Endothelial cell of umbilical vein (primary cell): ENCODE data around the gene NDUFS3. TPM values are rescaled to one million over a fixed set of nuclear protein-coding genes. Genes with fewer than 3 reads are reported as not detected.
"Not testable (repeated sequence)": the region's sequence is repeated elsewhere in the genome, so short reads cannot be mapped to it uniquely, and the experiment has no call there.

Experiments
- BruUV-seq: library from RNA; stranded (reverse); fragments of 400-500 nt; replicated peaks from 2 replicates; lab custom pipeline; 2021; lab: Mats Ljungman, UMichigan
- CTCF ChIA-PET: fragments of 300-600, 350-600 bp; sonication (Branson Sonifier 250); formaldehyde crosslinking; loops from one replicate; lab custom pipeline; 2021; ENCODE audit warnings: antibody characterized with exemption, inconsistent platforms; lab: Charles Lee
- POLR2A ChIA-PET: fragments of 300-600, 350-600 bp; sonication (Branson Sonifier 250); formaldehyde crosslinking; loops from one replicate; lab custom pipeline; 2021; ENCODE audit warnings: antibody characterized with exemption, inconsistent platforms; lab: Charles Lee
- DNase-seq: peaks from one replicate; pipeline ENCODE4 v3.0.0-alpha.2; 2011; ENCODE audit warnings: low read depth, low spot score
- FAIRE-seq: peaks from 2 replicates; lab custom pipeline; 2011; peaks lifted over from hg19 to GRCh38; lab: Jason Lieb, UNC
- H2AFZ ChIP-seq: 2 replicates; pipeline ENCODE4 v1.6.0; 2012; ENCODE audit warnings: low read depth, low read length, control low read depth, inconsistent platforms
- H3K27ac ChIP-seq: 2 replicates; pipeline ENCODE4 v1.5.1; 2011; ENCODE audit warnings: low read depth, mild to moderate bottlenecking, control low read depth, low read length, moderate library complexity; ENCODE audit not compliant: insufficient read depth
- H3K27me3 ChIP-seq, 2 experiments: 2 replicates each; pipeline versions ENCODE4 v1.6.0 to v1.6.1; 2011; ENCODE audit warnings: low read length in 2 of 2, mixed read lengths in 1 of 2; ENCODE audit not compliant: control insufficient read depth in 2 of 2, insufficient read depth in 2 of 2
- H3K36me3 ChIP-seq, 2 experiments: 2 replicates in 1 of 2; 3 replicates in 1 of 2; pipeline ENCODE4 v1.5.1; 2011; ENCODE audit warnings: low read length in 2 of 2, mild to moderate bottlenecking in 1 of 2, moderate library complexity in 1 of 2; ENCODE audit not compliant: control insufficient read depth in 2 of 2, insufficient read depth in 2 of 2; ENCODE audit errors: extremely low read depth in 1 of 2
- H3K4me1 ChIP-seq: 3 replicates; pipeline ENCODE4 v1.5.1; 2011; ENCODE audit warnings: mild to moderate bottlenecking, low read length; ENCODE audit not compliant: control insufficient read depth, insufficient read depth; ENCODE audit errors: extremely low read depth
- H3K4me2 ChIP-seq: 2 replicates; pipeline ENCODE4 v1.6.1; 2011; ENCODE audit warnings: low read length, control low read depth, mixed read lengths; ENCODE audit not compliant: insufficient read depth
- H3K4me3 ChIP-seq, 3 experiments: fragments of 200-600 bp in 1 of 3; sonication (generic), shearing (Covaris generic) in 1 of 3; replicated peaks in 1 of 3; 2 replicates each; pipeline ENCODE4 v1.5.1; 2011 to 2016; ENCODE audit warnings: control low read depth in 3 of 3, low read length in 3 of 3, mild to moderate bottlenecking in 2 of 3, inconsistent platforms in 1 of 3, low read depth in 1 of 3, moderate library complexity in 1 of 3; ENCODE audit not compliant: insufficient read depth in 1 of 3
- H3K79me2 ChIP-seq: 2 replicates; pipeline ENCODE4 v1.6.0; 2012; ENCODE audit warnings: low read length, inconsistent platforms; ENCODE audit not compliant: control insufficient read depth, insufficient read depth
- H3K9ac ChIP-seq: replicated peaks from 2 replicates; pipeline ENCODE3; 2011; ENCODE audit warnings: low read length, control low read depth; ENCODE audit not compliant: insufficient read depth; ENCODE audit errors: extremely low read depth
- H3K9me1 ChIP-seq: replicated peaks from 3 replicates; pipeline ENCODE4 v1.6.0; 2011; ENCODE audit warnings: mild to moderate bottlenecking, low read length; ENCODE audit not compliant: control insufficient read depth, insufficient read depth; ENCODE audit errors: extremely low read depth
- H3K9me3 ChIP-seq: replicated peaks from 2 replicates; pipeline ENCODE4 v1.5.1; 2012; ENCODE audit warnings: low read length, inconsistent platforms; ENCODE audit not compliant: control insufficient read depth, insufficient read depth
- H4K20me1 ChIP-seq: replicated peaks from 2 replicates; pipeline ENCODE3; 2011; ENCODE audit warnings: mild to moderate bottlenecking, low read length; ENCODE audit not compliant: control insufficient read depth, insufficient read depth; ENCODE audit errors: extremely low read depth
- POLR2AphosphoS5 ChIP-seq: IDR thresholded peaks from 2 replicates; pipeline ENCODE4 v1.6.1; 2012; ENCODE audit warnings: low read depth, mild to moderate bottlenecking, control low read depth, low read length, moderate library complexity; ENCODE audit not compliant: insufficient read depth
- dilution Hi-C: fragments of 300-500 bp; cut with MboI; formaldehyde crosslinking; loops from one replicate; pipeline ENCODE4 v1.15.0; 2019; ENCODE audit warnings: low sequenced_read_pairs; ENCODE audit not compliant: extremely low pct_ligation_motif_present
- intact Hi-C: fragments of 100-400 bp; cut with micrococcal nuclease; formaldehyde crosslinking; loops from one replicate; pipeline ENCODE4 v1.10.0; 2022
- polyA plus RNA-seq, 4 experiments: library from polyadenylated mRNA; depleted of rRNA in 3 of 4; stranded (reverse) in 3 of 4; unstranded in 1 of 4; fragments of >200 nt; gene quantifications; 2 replicates each; pipeline versions ENCODE4 v1.2.1 to v1.2.3, GENCODE V29; 2011 to 2012; ENCODE audit warnings: missing spikeins in 1 of 4
- total RNA-seq: library from RNA; stranded (reverse); gene quantifications from 2 replicates; pipeline ENCODE4 v1.2.3, GENCODE V29; 2021
- TF ChIP-seq, protein P1 (sequence below), 2 donors: IDR thresholded peaks; 1 replicate in 1 of 2; 2 replicates in 1 of 2; pipeline ENCODE4 v1.5.1; 2011; ENCODE audit warnings: low read length in 2 of 2, mild to moderate bottlenecking in 2 of 2, moderate library complexity in 2 of 2, control low read depth in 1 of 2, inconsistent platforms in 1 of 2, low read depth in 1 of 2; ENCODE audit not compliant: insufficient read depth in 1 of 2; ENCODE audit errors: extremely low read depth in 1 of 2

NDUFS3 gene
- total and polyA plus RNA-seq, 2 donors (not counting 3 experiments of a cell fraction or from before 2014, with no cell fraction given), result 99.7 to 169 TPM

DNA sequence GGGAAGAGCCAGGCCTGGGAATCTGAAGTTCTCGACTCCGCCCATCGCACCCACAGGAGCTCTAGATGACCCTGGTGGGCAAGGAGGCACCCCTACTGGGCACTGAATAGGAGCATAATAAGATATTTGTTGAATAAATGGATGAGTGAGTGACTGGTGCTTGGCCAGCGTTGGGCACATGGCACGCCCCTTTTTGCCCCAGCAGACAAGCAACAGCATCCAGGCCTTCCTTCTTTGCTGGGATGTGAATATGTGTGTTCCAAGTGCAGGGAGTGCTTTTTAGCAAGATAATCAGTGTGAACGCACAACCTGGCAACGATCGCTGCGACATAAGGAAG, 25.5 kb upstream of the NDUFS3 start:
- Histone ChIP-seq H3K27me3 (no peaks in the 10 kb centered on the region), H3K27ac (no peak overlapping the region), H3K4me1 (peaks cover 9% of the 10 kb centered on the region), H3K9me1 (no peaks in the 10 kb centered on the region), H2AFZ (peak overlapping the region; percentile 94), H4K20me1 (peaks cover 4% of the 10 kb centered on the region), H3K4me2 (peak overlapping the region; percentile 90), H3K4me3 (peak overlapping the region in 2 of 3 experiments; percentile 68 to 75), H3K36me3 (no peaks in the 10 kb centered on the region), H3K79me2 (peaks cover 44% of the 10 kb centered on the region), H3K9ac (peak overlapping the region; percentile 48), H3K9me3 (no peaks in the 10 kb centered on the region)
- CTCF ChIA-PET, result interaction anchor here (0.6 to 4.2 kb wide), 15 partner anchors 10 to 179 kb away, joined by 3 to 41 read pairs (median 4); no protein-coding TSS in a partner anchor
- DNase-seq (no peak), FAIRE-seq (no peak)
- intact Hi-C loops, result loop anchor here (1.0 to 5.0 kb wide), 5 partner anchors 15 to 146 kb away; partner anchors contain the start of genes KBTBD4, PSMC3 and SLC39A13
- dilution Hi-C loops, result no loop called here
- POLR2A ChIA-PET, result interaction anchor here (1.8 kb wide), 1 partner anchor 87 kb away, joined by 6 read pairs; no protein-coding TSS in a partner anchor
- no TSS peak for BruUV-seq
- no peak for TF ChIP-seq POLR2AphosphoS5
- TF ChIP-seq, protein P1, sequence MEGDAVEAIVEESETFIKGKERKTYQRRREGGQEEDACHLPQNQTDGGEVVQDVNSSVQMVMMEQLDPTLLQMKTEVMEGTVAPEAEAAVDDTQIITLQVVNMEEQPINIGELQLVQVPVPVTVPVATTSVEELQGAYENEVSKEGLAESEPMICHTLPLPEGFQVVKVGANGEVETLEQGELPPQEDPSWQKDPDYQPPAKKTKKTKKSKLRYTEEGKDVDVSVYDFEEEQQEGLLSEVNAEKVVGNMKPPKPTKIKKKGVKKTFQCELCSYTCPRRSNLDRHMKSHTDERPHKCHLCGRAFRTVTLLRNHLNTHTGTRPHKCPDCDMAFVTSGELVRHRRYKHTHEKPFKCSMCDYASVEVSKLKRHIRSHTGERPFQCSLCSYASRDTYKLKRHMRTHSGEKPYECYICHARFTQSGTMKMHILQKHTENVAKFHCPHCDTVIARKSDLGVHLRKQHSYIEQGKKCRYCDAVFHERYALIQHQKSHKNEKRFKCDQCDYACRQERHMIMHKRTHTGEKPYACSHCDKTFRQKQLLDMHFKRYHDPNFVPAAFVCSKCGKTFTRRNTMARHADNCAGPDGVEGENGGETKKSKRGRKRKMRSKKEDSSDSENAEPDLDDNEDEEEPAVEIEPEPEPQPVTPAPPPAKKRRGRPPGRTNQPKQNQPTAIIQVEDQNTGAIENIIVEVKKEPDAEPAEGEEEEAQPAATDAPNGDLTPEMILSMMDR (IDR thresholded peaks at IDR 0.05; ENCODE audit: extremely low read depth in 1 of 2, insufficient read depth in 1 of 2, low read depth in 1 of 2, low read length in 2 of 2), result peak in 1 of 2 donors; percentile 1

DNA sequence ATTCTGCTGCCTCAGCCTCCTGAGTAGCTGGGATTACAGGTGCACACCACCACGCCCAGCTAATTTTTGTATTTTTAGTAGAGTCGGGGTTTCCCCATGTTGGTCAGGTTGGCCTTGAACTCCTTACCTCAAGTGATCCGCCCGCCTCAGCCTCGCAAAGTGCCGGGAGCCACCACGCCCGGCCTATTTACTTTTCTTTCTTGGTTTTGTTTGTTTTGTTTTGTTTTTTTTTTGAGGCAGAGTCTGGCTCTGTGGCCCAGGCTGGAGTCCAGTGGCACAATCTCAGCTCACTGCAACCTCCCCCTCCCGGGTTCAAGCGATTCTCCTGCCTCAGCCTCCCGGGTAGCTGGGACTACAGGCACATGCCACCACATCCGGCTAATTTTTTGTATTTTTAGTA, 21.9 kb upstream of the NDUFS3 start:
- H3K9me3 ChIP-seq, H2AFZ ChIP-seq, H3K4me3 ChIP-seq, H3K79me2 ChIP-seq, dilution Hi-C loops, H3K36me3 ChIP-seq, H3K27ac ChIP-seq, DNase-seq, BruUV-seq, H3K4me2 ChIP-seq, FAIRE-seq, H3K4me1 ChIP-seq, H3K9me1 ChIP-seq, intact Hi-C loops, H3K27me3 ChIP-seq, H3K9ac ChIP-seq, H4K20me1 ChIP-seq: not testable (repeated sequence)
- CTCF ChIA-PET, result interaction anchor here (0.9 kb wide), 1 partner anchor 8 kb away, joined by 3 read pairs; the partner anchor contains the start of gene PTPMT1
- POLR2A ChIA-PET, result interaction anchor here (0.7 kb wide), 1 partner anchor 38 kb away, joined by 3 read pairs; no protein-coding TSS in a partner anchor
